Measurements from ENCODE around the gene EIF3A. TPM values are rescaled to one million over a fixed set of nuclear protein-coding genes. Genes with fewer than 3 reads are reported as not detected.

The EIF3A gene
- polyA plus RNA-seq, 1 donor from 2014 or later, result 38.6 TPM

DNA sequence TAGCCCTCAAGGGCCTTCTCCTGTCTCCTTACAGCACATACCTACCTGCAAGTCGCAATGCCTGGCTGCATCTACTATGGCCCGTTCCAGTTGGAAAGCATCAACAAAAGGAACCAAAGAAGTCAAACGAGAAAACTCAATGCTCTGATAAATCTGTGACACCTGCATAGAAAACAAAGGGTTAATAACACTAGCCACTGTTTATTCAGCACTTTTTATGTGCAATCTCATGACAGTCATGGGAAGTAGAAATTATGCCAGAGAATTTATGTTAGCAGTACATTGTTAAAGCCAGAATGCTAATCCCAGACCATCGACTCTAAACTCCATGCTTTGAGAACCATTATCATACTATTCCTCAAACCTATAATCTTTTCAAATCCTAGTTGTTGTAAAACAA lies 21.1 kb downstream of the EIF3A start:
- TF ChIP-seq POLR2AphosphoS5 (IDR thresholded peaks at IDR 0.05), result no peak
- TF ChIP-seq, protein P1, sequence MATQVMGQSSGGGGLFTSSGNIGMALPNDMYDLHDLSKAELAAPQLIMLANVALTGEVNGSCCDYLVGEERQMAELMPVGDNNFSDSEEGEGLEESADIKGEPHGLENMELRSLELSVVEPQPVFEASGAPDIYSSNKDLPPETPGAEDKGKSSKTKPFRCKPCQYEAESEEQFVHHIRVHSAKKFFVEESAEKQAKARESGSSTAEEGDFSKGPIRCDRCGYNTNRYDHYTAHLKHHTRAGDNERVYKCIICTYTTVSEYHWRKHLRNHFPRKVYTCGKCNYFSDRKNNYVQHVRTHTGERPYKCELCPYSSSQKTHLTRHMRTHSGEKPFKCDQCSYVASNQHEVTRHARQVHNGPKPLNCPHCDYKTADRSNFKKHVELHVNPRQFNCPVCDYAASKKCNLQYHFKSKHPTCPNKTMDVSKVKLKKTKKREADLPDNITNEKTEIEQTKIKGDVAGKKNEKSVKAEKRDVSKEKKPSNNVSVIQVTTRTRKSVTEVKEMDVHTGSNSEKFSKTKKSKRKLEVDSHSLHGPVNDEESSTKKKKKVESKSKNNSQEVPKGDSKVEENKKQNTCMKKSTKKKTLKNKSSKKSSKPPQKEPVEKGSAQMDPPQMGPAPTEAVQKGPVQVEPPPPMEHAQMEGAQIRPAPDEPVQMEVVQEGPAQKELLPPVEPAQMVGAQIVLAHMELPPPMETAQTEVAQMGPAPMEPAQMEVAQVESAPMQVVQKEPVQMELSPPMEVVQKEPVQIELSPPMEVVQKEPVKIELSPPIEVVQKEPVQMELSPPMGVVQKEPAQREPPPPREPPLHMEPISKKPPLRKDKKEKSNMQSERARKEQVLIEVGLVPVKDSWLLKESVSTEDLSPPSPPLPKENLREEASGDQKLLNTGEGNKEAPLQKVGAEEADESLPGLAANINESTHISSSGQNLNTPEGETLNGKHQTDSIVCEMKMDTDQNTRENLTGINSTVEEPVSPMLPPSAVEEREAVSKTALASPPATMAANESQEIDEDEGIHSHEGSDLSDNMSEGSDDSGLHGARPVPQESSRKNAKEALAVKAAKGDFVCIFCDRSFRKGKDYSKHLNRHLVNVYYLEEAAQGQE (IDR thresholded peaks at IDR 0.05; ENCODE audit: borderline replicate concordance), result no peak
- no peak for TF ChIP-seq SMC3 (conservative IDR thresholded peaks at IDR 0.05; ENCODE audit: poor library complexity)
- no peak for TF ChIP-seq EP300 (conservative IDR thresholded peaks at IDR 0.05; ENCODE audit: poor library complexity, severe bottlenecking)
- TF ChIP-seq TAF1 (IDR thresholded peaks at IDR 0.05; ENCODE audit: low read depth), result no peak
- TF ChIP-seq MXI1 (conservative IDR thresholded peaks at IDR 0.05; ENCODE audit: poor library complexity, severe bottlenecking), result no peak
- TF ChIP-seq EZH2 (IDR thresholded peaks at IDR 0.05; ENCODE audit: borderline replicate concordance, insufficient read depth, low read length, poor library complexity, severe bottlenecking), result no peak
- TF ChIP-seq CTCF (IDR thresholded peaks at IDR 0.05; ENCODE audit: poor library complexity, severe bottlenecking), result no peak
- no peak for TF ChIP-seq RAD21 (conservative IDR thresholded peaks at IDR 0.05)
- Histone ChIP-seq H3K36me3 (ENCODE audit: insufficient read depth, low read length) (peaks cover 30% of the 10 kb centered on the region), H3K27me3 (ENCODE audit: insufficient read depth, low read depth, low read length) (no peaks in the 10 kb centered on the region), H3K79me2 (replicated peaks; ENCODE audit: insufficient read depth, low read length) (peaks cover 3% of the 10 kb centered on the region), H3F3A (ENCODE audit: insufficient read depth, low read length, poor library complexity, severe bottlenecking) (no peaks in the 10 kb centered on the region), H3K9me2 (ENCODE audit: insufficient read depth, low read length) (no peaks in the 10 kb centered on the region), H3K9me3 (ENCODE audit: low read length) (no peaks in the 10 kb centered on the region), H3K9ac (ENCODE audit: low read length) (no peak overlapping the region), H3K27ac (ENCODE audit: low read length) (no peak overlapping the region), H2AFZ (ENCODE audit: low read depth, low read length) (no peak overlapping the region), H3K4me3 (ENCODE audit: low read length) (no peak overlapping the region), H4K20me1 (ENCODE audit: insufficient read depth) (no peaks in the 10 kb centered on the region), H3K4me2 (ENCODE audit: low read length) (no peak overlapping the region)

- no peak overlapping the region for H3K4me3 ChIP-seq (ENCODE audit: low read length)
- H3K9me3 ChIP-seq (ENCODE audit: low read length), result no peaks in the 10 kb centered on the region
- H3K9ac ChIP-seq (ENCODE audit: low read length), result no peak overlapping the region
- no peak overlapping the region for H2AFZ ChIP-seq (ENCODE audit: low read depth, low read length)
- no peak overlapping the region for H3K4me2 ChIP-seq (ENCODE audit: low read length)
- H3K79me2 ChIP-seq (replicated peaks; ENCODE audit: insufficient read depth, low read length), result peaks cover 3% of the 10 kb centered on the region
- peaks cover 30% of the 10 kb centered on the region for H3K36me3 ChIP-seq (ENCODE audit: insufficient read depth, low read length)
- no peaks in the 10 kb centered on the region for H3F3A ChIP-seq (ENCODE audit: insufficient read depth, low read length, poor library complexity, severe bottlenecking)
- no peaks in the 10 kb centered on the region for H4K20me1 ChIP-seq (ENCODE audit: insufficient read depth)
- H3K27ac ChIP-seq (ENCODE audit: low read length), result no peak overlapping the region
- no peaks in the 10 kb centered on the region for H3K27me3 ChIP-seq (ENCODE audit: insufficient read depth, low read depth, low read length)
- TF ChIP-seq EZH2 (IDR thresholded peaks at IDR 0.05; ENCODE audit: borderline replicate concordance, insufficient read depth, low read length, poor library complexity, severe bottlenecking), result no peak
- no peak for TF ChIP-seq RAD21 (conservative IDR thresholded peaks at IDR 0.05)
- no peak for TF ChIP-seq TAF1 (IDR thresholded peaks at IDR 0.05; ENCODE audit: low read depth)
- no peaks in the 10 kb centered on the region for H3K9me2 ChIP-seq (ENCODE audit: insufficient read depth, low read length)
Measured at GRCh38 chr10:119058010-119058409, 22.6 kb downstream of the EIF3A start.

GRCh38 chr10:119055472-119055871 lies 25.1 kb downstream of the EIF3A start:
- H3K27me3 ChIP-seq (ENCODE audit: insufficient read depth, low read depth, low read length), result no peaks in the 10 kb centered on the region
- peaks cover 24% of the 10 kb centered on the region for H3K36me3 ChIP-seq (ENCODE audit: insufficient read depth, low read length)
- no peaks in the 10 kb centered on the region for H3K9me2 ChIP-seq (ENCODE audit: insufficient read depth, low read length)
- no peak overlapping the region for H3K4me3 ChIP-seq (ENCODE audit: low read length)
- H3K79me2 ChIP-seq (replicated peaks; ENCODE audit: insufficient read depth, low read length), result peaks cover 3% of the 10 kb centered on the region
- no peak for TF ChIP-seq POLR2AphosphoS5 (IDR thresholded peaks at IDR 0.05)
- TF ChIP-seq RAD21 (conservative IDR thresholded peaks at IDR 0.05), result no peak
- TF ChIP-seq CTCF (IDR thresholded peaks at IDR 0.05; ENCODE audit: poor library complexity, severe bottlenecking), result no peak
- no peak for TF ChIP-seq MXI1 (conservative IDR thresholded peaks at IDR 0.05; ENCODE audit: poor library complexity, severe bottlenecking)
- no peak overlapping the region for H3K27ac ChIP-seq (ENCODE audit: low read length)
- no peaks in the 10 kb centered on the region for H3F3A ChIP-seq (ENCODE audit: insufficient read depth, low read length, poor library complexity, severe bottlenecking)
- no peak overlapping the region for H3K9ac ChIP-seq (ENCODE audit: low read length)
- no peaks in the 10 kb centered on the region for H3K9me3 ChIP-seq (ENCODE audit: low read length)
- H2AFZ ChIP-seq (ENCODE audit: low read depth, low read length), result no peak overlapping the region
- no peak overlapping the region for H3K4me2 ChIP-seq (ENCODE audit: low read length)
- no peaks in the 10 kb centered on the region for H4K20me1 ChIP-seq (ENCODE audit: insufficient read depth)
